ENCODE data around the gene TFDP1. TPM values are rescaled to one million over a fixed set of nuclear protein-coding genes. Genes with fewer than 3 reads are reported as not detected.

Gene TFDP1
- total RNA-seq, 1 donor, result 83.8 TPM

DNA sequence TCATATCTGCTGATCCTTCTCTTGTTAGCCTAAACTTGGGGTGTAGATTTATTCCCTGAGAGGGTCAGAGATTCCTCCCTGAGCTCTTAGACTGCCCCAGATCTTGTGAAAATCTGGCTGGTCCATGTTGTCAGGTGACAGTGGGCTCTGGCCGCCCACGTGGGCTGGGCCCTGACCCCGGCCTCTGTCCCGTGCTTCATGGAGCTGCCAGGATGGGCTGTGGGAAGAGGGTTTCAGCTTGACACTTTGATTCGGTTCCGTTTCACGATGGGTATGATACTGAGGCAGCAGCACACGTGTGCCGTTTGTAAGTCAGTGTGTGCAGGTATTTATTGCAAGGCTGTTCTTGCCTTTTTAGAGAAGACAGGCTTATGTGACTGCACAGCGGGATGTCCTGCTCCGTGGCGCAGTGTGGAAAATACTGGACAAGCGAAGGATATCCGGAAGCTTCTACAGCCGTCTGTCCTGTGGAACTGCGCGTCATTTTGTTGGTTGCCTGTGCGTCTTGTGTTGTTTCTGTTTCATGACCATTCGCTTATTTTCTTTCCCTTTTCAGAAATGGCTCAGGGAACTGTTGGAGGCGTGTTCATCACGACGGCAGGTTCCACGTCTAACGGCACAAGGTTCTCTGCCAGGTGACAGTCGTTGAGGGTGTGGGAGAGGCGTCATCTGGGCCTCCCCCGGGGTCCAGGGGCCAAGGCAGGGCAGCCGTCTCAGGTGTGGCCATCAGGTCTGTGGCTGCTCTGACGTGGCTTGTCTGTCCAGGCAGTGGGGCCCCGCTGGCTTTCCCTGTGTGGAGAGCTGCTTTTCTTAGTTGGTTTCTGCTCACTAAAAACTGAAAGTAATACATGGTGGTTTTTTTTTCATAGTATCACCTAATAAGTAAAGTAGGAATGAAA, 53.0 kb downstream of the TFDP1 start:
- H3K4me3 ChIP-seq (ENCODE audit: low read depth, low read length), result no peak overlapping the region
- no peak for DNase-seq (ENCODE audit: low read depth)
- TF ChIP-seq CTCF (IDR thresholded peaks at IDR 0.05; ENCODE audit: insufficient read depth, low read depth, low read length), result no peak

DNA sequence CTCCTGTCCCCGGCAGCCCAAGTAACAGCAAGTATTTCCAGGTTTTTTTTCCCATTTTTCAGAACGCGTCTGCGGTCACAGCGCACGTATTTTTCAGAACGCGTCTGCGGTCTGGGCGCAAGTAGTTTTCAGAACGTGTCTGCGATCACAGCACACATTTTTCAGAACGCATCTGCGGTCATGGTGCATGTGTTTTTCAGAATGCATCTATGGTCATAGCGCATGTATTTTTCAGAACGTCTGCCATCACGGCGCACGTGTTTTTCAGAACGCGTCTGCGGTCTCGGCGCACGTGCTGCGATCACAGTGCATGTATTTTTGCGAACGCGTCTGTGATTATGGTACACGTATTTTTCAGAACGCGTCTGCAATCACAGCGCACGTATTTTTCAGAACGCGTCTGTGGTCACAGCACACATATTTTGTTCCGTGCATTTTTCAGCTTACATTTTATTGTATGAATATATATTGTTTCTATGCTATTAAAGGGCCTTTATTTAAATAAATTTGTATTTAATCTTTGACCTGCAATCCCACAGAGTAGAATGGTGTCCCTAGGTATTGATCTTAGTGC, 53.7 kb downstream of the TFDP1 start:
- TF ChIP-seq CTCF (IDR thresholded peaks at IDR 0.05; ENCODE audit: insufficient read depth, low read depth, low read length), result no peak
- DNase-seq (ENCODE audit: low read depth), result no peak
- H3K4me3 ChIP-seq (ENCODE audit: low read depth, low read length), result no peak overlapping the region

GRCh38 chr13:113638806-113639205, 54.3 kb downstream of the TFDP1 start:
- H3K4me3 ChIP-seq (ENCODE audit: low read depth, low read length), result no peak overlapping the region
- TF ChIP-seq CTCF (IDR thresholded peaks at IDR 0.05; ENCODE audit: insufficient read depth, low read depth, low read length), result no peak
- no peak for DNase-seq (ENCODE audit: low read depth)

GRCh38 chr13:113639616-113640262, 55.2 kb downstream of the TFDP1 start:
- H3K4me3 ChIP-seq (ENCODE audit: low read depth, low read length), result no peak overlapping the region
- TF ChIP-seq CTCF (IDR thresholded peaks at IDR 0.05; ENCODE audit: insufficient read depth, low read depth, low read length), result no peak
- no peak for DNase-seq (ENCODE audit: low read depth)

GRCh38 chr13:113641426-113641825, 56.9 kb downstream of the TFDP1 start:
- TF ChIP-seq CTCF (IDR thresholded peaks at IDR 0.05; ENCODE audit: insufficient read depth, low read depth, low read length), result no peak
- DNase-seq (ENCODE audit: low read depth), result no peak
- no peak overlapping the region for H3K4me3 ChIP-seq (ENCODE audit: low read depth, low read length)

DNA sequence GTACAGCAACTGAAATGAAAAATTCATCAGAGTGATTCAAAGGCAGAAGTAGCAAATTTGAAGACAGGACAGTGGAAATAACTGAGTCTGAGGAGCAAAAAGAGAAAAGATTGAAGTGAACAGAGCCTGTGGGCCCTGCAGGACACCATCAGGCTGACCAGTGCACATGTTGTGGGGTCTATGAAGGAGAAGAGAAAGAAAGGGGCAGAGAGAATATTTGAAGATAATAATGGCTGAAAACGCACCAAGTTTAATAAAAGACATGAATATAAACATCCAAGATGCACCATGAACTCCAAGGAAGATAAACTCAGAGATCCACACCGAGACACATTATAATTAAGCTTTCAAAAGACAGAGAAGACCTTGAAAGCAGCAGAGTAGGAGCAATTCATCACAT, 58.0 kb downstream of the TFDP1 start:
- TF ChIP-seq CTCF (IDR thresholded peaks at IDR 0.05; ENCODE audit: insufficient read depth, low read depth, low read length), result no peak
- no peak for DNase-seq (ENCODE audit: low read depth)
- H3K4me3 ChIP-seq (ENCODE audit: low read depth, low read length), result no peak overlapping the region

Measured in fibroblast of villous mesenchyme (primary cell).